Measurements from ENCODE around the gene TAP2.

The TAP2 gene

DNA sequence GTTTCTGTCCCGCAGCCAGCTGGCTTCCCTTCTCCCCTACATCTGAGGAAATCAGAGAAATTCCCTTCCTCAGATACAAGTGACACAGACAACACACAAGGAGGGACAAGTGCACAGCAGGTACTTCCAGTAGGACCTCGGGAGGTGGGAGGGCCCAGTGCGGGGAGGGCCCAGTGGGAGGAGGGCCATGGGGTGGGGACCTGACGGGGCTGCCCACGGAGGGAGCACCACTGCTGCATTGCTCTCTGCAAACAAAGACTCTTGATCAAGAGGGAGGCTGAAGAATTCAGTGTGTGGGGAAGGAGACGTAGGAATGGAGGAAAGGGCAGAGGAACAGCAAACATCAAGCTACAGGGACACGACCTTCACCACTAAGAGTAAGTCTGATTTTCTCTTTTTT, 9.0 kb downstream of the TAP2 start:
- Histone ChIP-seq H4K5ac (ENCODE audit: low read length) (no peak overlapping the region), H3K4me3 (ENCODE audit: low read length) (no peak overlapping the region), H2BK15ac (replicated peaks; ENCODE audit: low read depth) (no peak overlapping the region), H3K79me1 (ENCODE audit: low read length) (no peaks in the 10 kb centered on the region), H3K4me2 (ENCODE audit: low read length) (no peak overlapping the region), H3K4me1 (ENCODE audit: control insufficient read depth, low read depth, low read length) (no peaks in the 10 kb centered on the region), H3K18ac (ENCODE audit: low read length) (no peak overlapping the region), H3K36me3 (ENCODE audit: control insufficient read depth, insufficient read depth, low read length) (no peaks in the 10 kb centered on the region), H3K27ac (ENCODE audit: low read depth, low read length) (no peak overlapping the region), H2AK5ac (ENCODE audit: low read length) (no peak overlapping the region), H3K79me2 (ENCODE audit: control insufficient read depth, insufficient read depth, low read length) (no peaks in the 10 kb centered on the region), H3K27me3 (ENCODE audit: insufficient read depth, low read length, poor library complexity) (no peaks in the 10 kb centered on the region), H4K8ac (ENCODE audit: low read depth, low read length) (no peak overlapping the region), H2BK120ac (ENCODE audit: low read depth, low read length) (no peak overlapping the region), H2BK5ac (ENCODE audit: low read length) (no peak overlapping the region), H3K9ac (ENCODE audit: low read length) (no peak overlapping the region), H3K23ac (ENCODE audit: low read length) (no peak overlapping the region), H3K56ac (ENCODE audit: low read length) (no peak overlapping the region), H3K4ac (ENCODE audit: low read depth, low read length) (no peak overlapping the region)
- DNase-seq, result peak; percentile 5
- WGBS (ENCODE audit: extremely low coverage, insufficient coverage, low lambda C conversion rate), result no CpG with 5 or more reads among the region's 7 CpGs

DNA sequence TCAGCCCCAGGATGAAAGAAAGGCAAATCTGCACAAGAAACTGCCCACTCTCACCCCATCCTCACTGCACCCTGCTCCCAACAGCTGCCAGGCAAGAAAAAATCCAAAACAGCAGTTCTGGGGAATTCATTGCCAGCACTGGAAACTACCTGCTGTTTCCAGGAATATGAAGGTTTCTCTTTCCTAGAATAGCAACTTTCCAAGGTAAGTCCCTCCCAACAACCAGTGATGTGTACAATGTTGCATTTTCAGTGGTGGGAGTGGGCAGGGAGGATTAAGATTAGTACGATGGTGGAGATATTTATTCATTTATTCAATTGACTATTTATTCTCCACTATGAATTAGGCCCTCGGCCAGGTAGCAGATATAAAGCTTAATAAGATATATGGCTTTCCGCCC, 11.5 kb downstream of the TAP2 start:
- Histone ChIP-seq H3K18ac (ENCODE audit: low read length) (no peak overlapping the region), H3K36me3 (ENCODE audit: control insufficient read depth, insufficient read depth, low read length) (no peaks in the 10 kb centered on the region), H3K27ac (ENCODE audit: low read depth, low read length) (no peak overlapping the region), H2BK5ac (ENCODE audit: low read length) (no peak overlapping the region), H3K79me1 (ENCODE audit: low read length) (no peaks in the 10 kb centered on the region), H3K27me3 (ENCODE audit: insufficient read depth, low read length, poor library complexity) (no peaks in the 10 kb centered on the region), H3K9ac (ENCODE audit: low read length) (no peak overlapping the region), H2BK15ac (replicated peaks; ENCODE audit: low read depth) (no peak overlapping the region), H3K4me1 (ENCODE audit: control insufficient read depth, low read depth, low read length) (no peaks in the 10 kb centered on the region), H3K4me3 (ENCODE audit: low read length) (no peak overlapping the region), H3K4me2 (ENCODE audit: low read length) (no peak overlapping the region), H2BK120ac (ENCODE audit: low read depth, low read length) (no peak overlapping the region), H3K56ac (ENCODE audit: low read length) (no peak overlapping the region), H4K8ac (ENCODE audit: low read depth, low read length) (no peak overlapping the region), H3K23ac (ENCODE audit: low read length) (no peak overlapping the region), H4K5ac (ENCODE audit: low read length) (no peak overlapping the region), H3K79me2 (ENCODE audit: control insufficient read depth, insufficient read depth, low read length) (no peaks in the 10 kb centered on the region), H3K4ac (ENCODE audit: low read depth, low read length) (no peak overlapping the region), H2AK5ac (ENCODE audit: low read length) (no peak overlapping the region)
- WGBS (ENCODE audit: extremely low coverage, insufficient coverage, low lambda C conversion rate), result no CpG with 5 or more reads among the region's 3 CpGs
- DNase-seq, result no peak

DNA sequence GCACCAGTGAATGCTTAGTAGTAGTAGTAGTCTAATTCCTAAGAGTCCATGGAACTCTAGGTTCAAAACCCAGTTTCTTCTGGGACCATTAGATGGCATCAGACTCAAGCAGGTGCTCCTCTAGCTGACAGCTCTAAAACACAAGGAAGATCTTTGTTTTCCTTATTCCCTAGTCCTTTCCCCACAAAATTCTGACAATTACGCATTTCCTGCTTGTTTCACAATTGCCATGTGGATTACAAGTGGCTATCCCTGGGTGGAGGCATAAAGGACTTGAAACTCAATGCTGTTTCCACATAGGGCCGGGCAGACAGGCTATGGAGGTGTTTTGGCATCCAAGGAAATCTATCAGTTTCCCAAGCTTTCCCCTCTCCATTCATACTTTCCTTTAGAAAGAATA, 12.6 kb downstream of the TAP2 start:
- Histone ChIP-seq H3K4me2 (ENCODE audit: low read length) (no peak overlapping the region), H3K4me1 (ENCODE audit: control insufficient read depth, low read depth, low read length) (no peaks in the 10 kb centered on the region), H2AK5ac (ENCODE audit: low read length) (no peak overlapping the region), H3K79me1 (ENCODE audit: low read length) (no peaks in the 10 kb centered on the region), H4K8ac (ENCODE audit: low read depth, low read length) (no peak overlapping the region), H3K23ac (ENCODE audit: low read length) (no peak overlapping the region), H3K4me3 (ENCODE audit: low read length) (no peak overlapping the region), H2BK120ac (ENCODE audit: low read depth, low read length) (no peak overlapping the region), H3K9ac (ENCODE audit: low read length) (no peak overlapping the region), H2BK5ac (ENCODE audit: low read length) (no peak overlapping the region), H3K27me3 (ENCODE audit: insufficient read depth, low read length, poor library complexity) (no peaks in the 10 kb centered on the region), H4K5ac (ENCODE audit: low read length) (no peak overlapping the region), H3K4ac (ENCODE audit: low read depth, low read length) (no peak overlapping the region), H3K36me3 (ENCODE audit: control insufficient read depth, insufficient read depth, low read length) (no peaks in the 10 kb centered on the region), H3K56ac (ENCODE audit: low read length) (no peak overlapping the region), H3K18ac (ENCODE audit: low read length) (no peak overlapping the region), H3K79me2 (ENCODE audit: control insufficient read depth, insufficient read depth, low read length) (no peaks in the 10 kb centered on the region), H2BK15ac (replicated peaks; ENCODE audit: low read depth) (no peak overlapping the region), H3K27ac (ENCODE audit: low read depth, low read length) (no peak overlapping the region)
- peak; percentile 60 for DNase-seq
- no CpG with 5 or more reads among the region's 2 CpGs for WGBS (ENCODE audit: extremely low coverage, insufficient coverage, low lambda C conversion rate)

DNA sequence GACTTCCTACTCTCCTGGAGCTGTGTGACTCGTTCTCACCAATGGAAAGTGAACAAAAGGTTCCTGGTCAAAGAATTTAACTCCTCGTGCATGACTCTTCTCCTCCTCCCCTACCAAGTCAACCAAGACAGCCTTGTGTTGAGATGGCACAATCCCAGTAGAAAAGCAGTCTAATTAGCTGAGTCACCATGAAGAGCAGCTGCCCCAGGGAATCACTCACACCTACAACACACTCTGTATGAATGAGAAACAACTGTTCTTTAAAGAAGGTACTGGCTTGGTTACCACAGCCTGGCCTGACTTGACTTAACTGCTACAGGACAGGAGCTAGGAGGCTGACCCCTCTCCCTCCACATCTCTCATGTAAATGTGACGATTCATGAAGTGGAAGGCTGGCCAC, 18.8 kb downstream of the TAP2 start:
- no peak overlapping the region for H3K56ac ChIP-seq (ENCODE audit: low read length)
- no peaks in the 10 kb centered on the region for H3K27me3 ChIP-seq (ENCODE audit: insufficient read depth, low read length, poor library complexity)
- H3K4me2 ChIP-seq (ENCODE audit: low read length), result no peak overlapping the region
- no peak overlapping the region for H4K5ac ChIP-seq (ENCODE audit: low read length)
- H3K18ac ChIP-seq (ENCODE audit: low read length), result no peak overlapping the region
- H2BK15ac ChIP-seq (replicated peaks; ENCODE audit: low read depth), result no peak overlapping the region
- no peak overlapping the region for H3K9ac ChIP-seq (ENCODE audit: low read length)
- WGBS (ENCODE audit: extremely low coverage, insufficient coverage, low lambda C conversion rate), result no CpG with 5 or more reads among the region's 3 CpGs
- H2BK5ac ChIP-seq (ENCODE audit: low read length), result no peak overlapping the region
- H3K4me1 ChIP-seq (ENCODE audit: control insufficient read depth, low read depth, low read length), result no peaks in the 10 kb centered on the region
- H3K79me2 ChIP-seq (ENCODE audit: control insufficient read depth, insufficient read depth, low read length), result no peaks in the 10 kb centered on the region
- no peak overlapping the region for H2AK5ac ChIP-seq (ENCODE audit: low read length)
- DNase-seq, result peak; percentile 52
- no peak overlapping the region for H2BK120ac ChIP-seq (ENCODE audit: low read depth, low read length)
- no peak overlapping the region for H3K23ac ChIP-seq (ENCODE audit: low read length)
- no peaks in the 10 kb centered on the region for H3K79me1 ChIP-seq (ENCODE audit: low read length)
- H3K4ac ChIP-seq (ENCODE audit: low read depth, low read length), result no peak overlapping the region
- H4K8ac ChIP-seq (ENCODE audit: low read depth, low read length), result no peak overlapping the region
- H3K4me3 ChIP-seq (ENCODE audit: low read length), result no peak overlapping the region
- no peak overlapping the region for H3K27ac ChIP-seq (ENCODE audit: low read depth, low read length)
- H3K36me3 ChIP-seq (ENCODE audit: control insufficient read depth, insufficient read depth, low read length), result no peaks in the 10 kb centered on the region

DNA sequence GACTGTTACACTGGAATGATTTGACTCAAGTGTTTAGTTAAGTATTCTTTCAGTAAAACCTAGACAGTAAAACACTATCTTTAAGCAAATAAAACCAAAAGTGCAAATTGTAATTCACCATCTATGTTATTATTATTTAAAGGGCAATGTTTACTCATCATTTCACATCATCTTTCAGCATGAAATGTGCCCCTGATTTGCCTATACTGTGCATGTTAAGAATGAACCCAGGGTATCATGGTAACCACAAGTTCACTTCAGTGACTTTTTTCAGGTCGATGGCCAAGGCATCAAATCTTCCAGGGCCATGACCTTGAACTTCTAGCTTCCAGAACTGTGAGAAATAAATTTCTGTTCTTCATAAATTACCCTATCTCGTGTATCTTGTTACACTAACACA, 19.7 kb downstream of the TAP2 start:
- H3K4ac ChIP-seq (ENCODE audit: low read depth, low read length), result no peak overlapping the region
- H3K9ac ChIP-seq (ENCODE audit: low read length), result no peak overlapping the region
- no peak overlapping the region for H2AK5ac ChIP-seq (ENCODE audit: low read length)
- no peaks in the 10 kb centered on the region for H3K79me1 ChIP-seq (ENCODE audit: low read length)
- DNase-seq, result no peak
- H4K5ac ChIP-seq (ENCODE audit: low read length), result no peak overlapping the region
- no peaks in the 10 kb centered on the region for H3K27me3 ChIP-seq (ENCODE audit: insufficient read depth, low read length, poor library complexity)
- H3K4me1 ChIP-seq (ENCODE audit: control insufficient read depth, low read depth, low read length), result no peaks in the 10 kb centered on the region
- no peak overlapping the region for H3K4me2 ChIP-seq (ENCODE audit: low read length)
- H3K23ac ChIP-seq (ENCODE audit: low read length), result no peak overlapping the region
- no peak overlapping the region for H2BK5ac ChIP-seq (ENCODE audit: low read length)
- H3K18ac ChIP-seq (ENCODE audit: low read length), result no peak overlapping the region
- no CpG with 5 or more reads among the region's 2 CpGs for WGBS (ENCODE audit: extremely low coverage, insufficient coverage, low lambda C conversion rate)
- H2BK15ac ChIP-seq (replicated peaks; ENCODE audit: low read depth), result no peak overlapping the region
- no peaks in the 10 kb centered on the region for H3K79me2 ChIP-seq (ENCODE audit: control insufficient read depth, insufficient read depth, low read length)
- H2BK120ac ChIP-seq (ENCODE audit: low read depth, low read length), result no peak overlapping the region
- no peak overlapping the region for H3K4me3 ChIP-seq (ENCODE audit: low read length)
- H4K8ac ChIP-seq (ENCODE audit: low read depth, low read length), result no peak overlapping the region
- no peak overlapping the region for H3K56ac ChIP-seq (ENCODE audit: low read length)
- H3K36me3 ChIP-seq (ENCODE audit: control insufficient read depth, insufficient read depth, low read length), result no peaks in the 10 kb centered on the region
- no peak overlapping the region for H3K27ac ChIP-seq (ENCODE audit: low read depth, low read length)

DNA sequence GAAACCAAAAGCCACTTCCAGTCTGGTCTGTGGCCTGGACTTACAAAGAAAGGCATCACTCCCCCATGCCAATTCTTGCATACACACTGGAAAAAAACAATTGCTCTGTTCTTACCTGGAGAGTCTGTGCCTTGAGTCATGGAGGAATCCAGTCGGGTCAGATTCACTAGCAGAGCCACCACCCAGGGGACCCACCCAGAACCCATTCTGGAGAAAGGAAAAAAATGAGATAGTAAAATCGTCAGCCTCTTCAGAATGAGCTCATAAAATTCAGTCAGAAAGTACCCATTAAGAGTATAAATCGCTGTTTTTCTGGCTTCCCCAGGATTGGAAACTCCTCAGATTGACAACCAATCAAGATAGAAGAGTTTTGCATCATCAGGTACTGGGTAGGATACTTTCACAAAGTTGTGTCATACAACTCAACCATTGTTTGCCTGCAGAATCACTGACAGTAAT, 21.8 kb downstream of the TAP2 start, which contains the start of gene HLA-DOB:
HLA-DOB (minus strand) TSS at position 257 of the 459 bp plus-strand sequence; CDS start at position 206, 51 bp downstream.
- Histone ChIP-seq H3K56ac (ENCODE audit: low read length) (no peak within 1 kb of the TSS), H4K5ac (ENCODE audit: low read length) (no peak within 1 kb of the TSS), H3K79me2 (ENCODE audit: control insufficient read depth, insufficient read depth, low read length) (no peaks in the 10 kb centered on the region), H3K18ac (ENCODE audit: low read length) (no peak within 1 kb of the TSS), H3K9ac (ENCODE audit: low read length) (no peak within 1 kb of the TSS), H2BK120ac (ENCODE audit: low read depth, low read length) (no peak within 1 kb of the TSS), H3K4me1 (ENCODE audit: control insufficient read depth, low read depth, low read length) (no peaks in the 10 kb centered on the region), H3K79me1 (ENCODE audit: low read length) (no peaks in the 10 kb centered on the region), H2BK15ac (replicated peaks; ENCODE audit: low read depth) (no peak within 1 kb of the TSS), H3K36me3 (ENCODE audit: control insufficient read depth, insufficient read depth, low read length) (no peaks in the 10 kb centered on the region), H3K27ac (ENCODE audit: low read depth, low read length) (no peak within 1 kb of the TSS), H4K8ac (ENCODE audit: low read depth, low read length) (no peak within 1 kb of the TSS), H3K4ac (ENCODE audit: low read depth, low read length) (no peak within 1 kb of the TSS), H3K23ac (ENCODE audit: low read length) (no peak within 1 kb of the TSS), H2AK5ac (ENCODE audit: low read length) (no peak within 1 kb of the TSS), H3K4me2 (ENCODE audit: low read length) (no peak within 1 kb of the TSS), H3K4me3 (ENCODE audit: low read length) (no peak within 1 kb of the TSS), H2BK5ac (ENCODE audit: low read length) (no peak within 1 kb of the TSS), H3K27me3 (ENCODE audit: insufficient read depth, low read length, poor library complexity) (no peaks in the 10 kb centered on the region)
- DNase-seq, result peak; percentile 25
- WGBS (ENCODE audit: extremely low coverage, insufficient coverage, low lambda C conversion rate), result no CpG with 5 or more reads among the region's 3 CpGs
